Effector memory CD4-positive, alpha-beta T cell (primary cell): Measurements from ENCODE around the gene VPS50.

Experiments used
- DNase-seq, 3 donors: peaks; one replicate each; pipeline ENCODE4 v3.0.0-alpha.2; 2020
- H3K27ac ChIP-seq: 2 replicates; pipeline ENCODE4 v1.7.0; 2013; ENCODE audit warnings: mild to moderate bottlenecking, low read length, moderate library complexity; ENCODE audit not compliant: insufficient read depth, poor library complexity, severe bottlenecking
- H3K27me3 ChIP-seq: replicated peaks from 2 replicates; pipeline ENCODE4 v1.7.0; 2013; ENCODE audit warnings: mild to moderate bottlenecking, low read length; ENCODE audit not compliant: insufficient read depth, control insufficient read depth, poor library complexity, severe bottlenecking
- H3K36me3 ChIP-seq: 2 replicates; pipeline ENCODE4 v1.7.0; 2013; ENCODE audit warnings: mild to moderate bottlenecking, low read length, moderate library complexity; ENCODE audit not compliant: control insufficient read depth, insufficient read depth
- H3K4me1 ChIP-seq: 2 replicates; pipeline ENCODE4 v1.7.0; 2013; ENCODE audit warnings: low read length, mild to moderate bottlenecking; ENCODE audit not compliant: control insufficient read depth, insufficient read depth, poor library complexity, severe bottlenecking
- H3K4me3 ChIP-seq: 2 replicates; pipeline ENCODE4 v1.7.0; 2013; ENCODE audit warnings: low read length, low read depth, mild to moderate bottlenecking; ENCODE audit not compliant: insufficient read depth, poor library complexity, severe bottlenecking
- H3K9me3 ChIP-seq: 2 replicates; pipeline ENCODE4 v1.7.0; 2013; ENCODE audit warnings: mild to moderate bottlenecking, low read length, moderate library complexity; ENCODE audit not compliant: control insufficient read depth
- total RNA-seq, 3 donors: gene quantifications; one replicate each; lab custom pipeline; 2026; lab: John Stamatoyannopoulos, UW

The VPS50 gene, protein sequence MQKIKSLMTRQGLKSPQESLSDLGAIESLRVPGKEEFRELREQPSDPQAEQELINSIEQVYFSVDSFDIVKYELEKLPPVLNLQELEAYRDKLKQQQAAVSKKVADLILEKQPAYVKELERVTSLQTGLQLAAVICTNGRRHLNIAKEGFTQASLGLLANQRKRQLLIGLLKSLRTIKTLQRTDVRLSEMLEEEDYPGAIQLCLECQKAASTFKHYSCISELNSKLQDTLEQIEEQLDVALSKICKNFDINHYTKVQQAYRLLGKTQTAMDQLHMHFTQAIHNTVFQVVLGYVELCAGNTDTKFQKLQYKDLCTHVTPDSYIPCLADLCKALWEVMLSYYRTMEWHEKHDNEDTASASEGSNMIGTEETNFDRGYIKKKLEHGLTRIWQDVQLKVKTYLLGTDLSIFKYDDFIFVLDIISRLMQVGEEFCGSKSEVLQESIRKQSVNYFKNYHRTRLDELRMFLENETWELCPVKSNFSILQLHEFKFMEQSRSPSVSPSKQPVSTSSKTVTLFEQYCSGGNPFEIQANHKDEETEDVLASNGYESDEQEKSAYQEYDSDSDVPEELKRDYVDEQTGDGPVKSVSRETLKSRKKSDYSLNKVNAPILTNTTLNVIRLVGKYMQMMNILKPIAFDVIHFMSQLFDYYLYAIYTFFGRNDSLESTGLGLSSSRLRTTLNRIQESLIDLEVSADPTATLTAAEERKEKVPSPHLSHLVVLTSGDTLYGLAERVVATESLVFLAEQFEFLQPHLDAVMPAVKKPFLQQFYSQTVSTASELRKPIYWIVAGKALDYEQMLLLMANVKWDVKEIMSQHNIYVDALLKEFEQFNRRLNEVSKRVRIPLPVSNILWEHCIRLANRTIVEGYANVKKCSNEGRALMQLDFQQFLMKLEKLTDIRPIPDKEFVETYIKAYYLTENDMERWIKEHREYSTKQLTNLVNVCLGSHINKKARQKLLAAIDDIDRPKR
- 27.1 to 37.8 (median 31.8) reads per million in 3 donors for total RNA-seq

DNA sequence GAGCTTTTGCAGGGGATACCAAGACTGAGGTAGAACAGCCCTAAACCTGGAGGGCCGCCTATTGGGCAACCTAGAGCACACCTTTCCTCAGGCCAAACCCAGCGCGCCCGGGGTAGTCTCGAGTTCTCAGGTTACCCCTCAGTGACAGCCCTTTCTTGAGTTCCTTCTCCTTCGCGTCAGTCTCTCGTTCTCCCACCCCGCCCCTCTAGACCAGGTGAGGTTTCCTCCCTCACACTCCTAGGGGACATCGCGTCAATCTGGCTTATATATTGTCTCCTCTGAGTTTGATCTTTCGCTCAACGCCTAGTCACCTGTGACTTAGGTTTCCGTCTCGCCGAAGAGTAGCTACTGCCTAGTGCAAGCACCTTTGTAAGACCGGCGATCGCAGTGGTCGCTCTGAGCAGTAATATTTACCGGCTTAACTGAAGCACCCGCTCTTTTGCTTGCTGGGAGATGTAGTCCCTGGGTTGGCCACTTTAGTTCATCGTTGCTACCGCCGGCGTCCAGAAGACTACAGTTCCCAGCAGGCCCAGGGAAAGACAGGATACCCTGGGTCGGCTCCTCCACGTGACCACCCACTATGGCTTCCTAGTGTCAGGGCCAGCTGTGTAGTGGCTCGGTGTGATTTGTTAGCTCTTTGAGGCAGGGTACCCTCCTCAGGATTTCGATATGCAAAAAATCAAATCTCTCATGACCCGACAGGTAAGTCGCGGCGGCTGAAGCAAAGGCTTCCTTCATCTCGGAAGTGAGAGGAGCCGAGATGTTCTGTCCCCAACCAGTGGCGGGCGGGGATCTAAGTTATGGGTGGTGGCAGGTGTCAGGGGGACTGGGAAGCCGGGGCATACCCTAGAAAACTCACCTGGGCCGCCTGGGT lies at the start of gene VPS50:
Gene VPS50, plus strand, starts transcription at position 568 of the 874 bp plus-strand sequence. Its CDS starts 102 bp downstream, at position 670.
- H3K4me3 ChIP-seq = peak within 1 kb of the TSS; percentile 93
- H3K36me3 ChIP-seq = no peaks in the 10 kb centered on the region
- H3K4me1 ChIP-seq = peaks cover 4% of the 10 kb centered on the region
- no peaks in the 10 kb centered on the region for H3K27me3 ChIP-seq
- no peaks in the 10 kb centered on the region for H3K9me3 ChIP-seq
- peak; percentile 79 to 95 (median 88) for DNase-seq
- H3K27ac ChIP-seq = peak within 1 kb of the TSS; percentile 87

DNA sequence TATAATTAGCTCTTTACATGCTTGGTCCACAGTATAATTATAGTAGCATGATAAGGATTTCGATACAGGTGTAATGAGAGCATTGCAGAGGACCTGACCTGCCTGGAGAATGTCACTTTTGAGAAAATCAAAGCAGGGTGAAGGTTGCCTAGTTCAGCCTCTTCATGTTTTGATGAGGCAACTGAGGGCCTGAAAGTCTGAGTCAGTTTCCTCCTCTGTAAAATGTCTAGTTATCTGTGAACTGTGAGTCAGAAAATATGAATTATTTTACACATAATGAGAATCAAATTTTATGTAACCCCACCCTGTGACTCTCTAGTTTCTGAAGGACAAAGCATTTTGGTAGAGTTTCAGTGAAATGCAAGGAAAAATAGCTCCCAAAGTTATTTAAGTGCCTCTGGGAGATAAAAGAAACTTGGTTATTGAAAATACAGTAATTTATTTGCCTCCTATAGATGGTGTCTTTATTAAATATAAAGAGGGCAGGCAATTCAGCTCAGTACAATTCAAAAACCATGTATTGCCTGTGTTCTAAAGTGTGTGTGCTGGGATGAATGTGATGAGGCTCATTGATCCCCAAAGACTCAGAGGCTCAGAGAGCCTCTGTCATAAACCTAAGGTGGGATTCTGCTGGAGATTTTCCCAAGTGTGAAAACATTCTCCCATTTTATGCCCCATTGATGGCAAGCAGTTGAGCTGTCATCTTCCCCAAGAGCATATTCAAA lies 46.7 kb upstream of the VPS50 start:
- H3K9me3 ChIP-seq = no peaks in the 10 kb centered on the region
- no peak overlapping the region for H3K4me3 ChIP-seq
- DNase-seq = no peak
- H3K27ac ChIP-seq = no peak overlapping the region
- H3K27me3 ChIP-seq = peaks cover 2% of the 10 kb centered on the region
- H3K4me1 ChIP-seq = no peaks in the 10 kb centered on the region
- no peaks in the 10 kb centered on the region for H3K36me3 ChIP-seq

DNA sequence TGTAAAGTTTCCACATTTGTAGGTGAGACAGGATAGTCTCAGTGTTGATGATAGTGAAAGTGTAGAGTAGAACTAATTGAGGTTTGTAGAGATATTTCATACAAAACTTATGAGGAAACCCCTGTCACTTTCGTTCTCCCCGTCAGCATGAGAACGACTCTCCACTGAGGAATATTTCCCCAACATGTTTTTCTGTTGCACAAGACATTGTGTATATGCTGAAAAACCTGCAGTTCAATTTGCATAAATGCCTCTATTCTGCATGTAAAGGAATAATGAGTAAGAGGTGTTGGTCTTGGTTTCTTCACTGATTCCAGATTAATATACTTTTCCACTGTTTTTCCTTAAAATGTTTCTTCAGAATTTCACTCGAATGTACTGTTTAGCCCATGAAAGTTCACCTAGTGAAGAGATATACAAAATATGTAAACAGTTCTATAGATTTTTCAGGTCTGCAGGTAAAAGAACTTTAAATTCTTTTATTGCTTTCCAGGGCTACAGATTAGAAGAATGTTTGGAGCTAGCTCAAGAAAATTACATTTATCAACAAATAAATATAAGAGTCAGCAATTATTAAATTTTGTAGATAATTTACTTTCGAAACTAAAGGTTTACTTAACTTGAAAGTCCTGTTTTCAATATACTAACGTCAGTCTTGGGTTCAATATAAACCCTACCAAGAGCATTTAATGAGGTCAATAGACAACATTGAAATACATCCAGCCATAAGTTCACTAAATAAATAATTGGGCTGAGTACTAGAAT lies 43.1 kb upstream of the VPS50 start:
- peaks cover 9% of the 10 kb centered on the region for H3K27me3 ChIP-seq
- H3K4me3 ChIP-seq = no peak overlapping the region
- DNase-seq = no peak
- no peak overlapping the region for H3K27ac ChIP-seq
- no peaks in the 10 kb centered on the region for H3K36me3 ChIP-seq
- no peaks in the 10 kb centered on the region for H3K4me1 ChIP-seq
- no peaks in the 10 kb centered on the region for H3K9me3 ChIP-seq

DNA sequence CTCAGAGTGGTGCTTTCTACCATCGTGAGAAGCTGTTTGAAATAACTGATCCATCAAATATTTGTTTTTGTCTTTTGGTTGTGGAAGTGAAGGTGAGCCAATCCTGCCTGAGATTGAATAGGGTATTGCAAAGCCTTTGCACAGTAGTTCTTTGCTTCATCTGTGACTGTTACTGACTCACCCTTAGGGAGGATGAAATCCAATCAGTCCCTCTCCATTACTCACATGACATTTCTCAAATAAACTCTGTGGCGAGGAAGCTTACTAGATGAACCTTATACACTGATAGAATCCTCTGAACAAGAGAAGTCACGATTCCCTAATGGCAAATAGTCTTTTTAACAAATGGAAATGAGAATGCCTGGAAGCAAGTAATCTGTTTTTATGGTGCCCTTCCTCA lies 37.8 kb upstream of the VPS50 start:
- H3K27me3 ChIP-seq = peaks cover 8% of the 10 kb centered on the region
- H3K4me3 ChIP-seq = no peak overlapping the region
- no peaks in the 10 kb centered on the region for H3K4me1 ChIP-seq
- no peaks in the 10 kb centered on the region for H3K36me3 ChIP-seq
- no peaks in the 10 kb centered on the region for H3K9me3 ChIP-seq
- H3K27ac ChIP-seq = no peak overlapping the region
- DNase-seq = no peak

DNA sequence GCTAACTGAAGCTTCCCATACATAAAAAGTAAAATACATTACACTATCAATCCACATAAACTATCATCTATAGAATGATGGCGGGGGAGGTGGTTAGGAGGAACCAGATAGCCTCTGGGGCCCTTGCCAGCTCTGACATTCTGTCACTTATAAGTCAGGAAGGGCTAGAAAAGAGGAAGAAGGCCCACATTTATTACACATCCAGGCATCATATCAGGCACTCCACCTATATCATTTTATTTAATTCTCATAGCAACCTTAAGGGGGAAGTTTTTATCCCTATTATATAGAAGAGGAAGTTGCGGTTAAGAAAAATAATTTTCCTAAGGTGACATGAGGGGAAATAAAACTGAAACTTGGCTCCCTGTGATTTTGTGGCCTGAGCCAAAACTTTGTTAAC lies 35.8 kb upstream of the VPS50 start:
- no peaks in the 10 kb centered on the region for H3K9me3 ChIP-seq
- no peak overlapping the region for H3K27ac ChIP-seq
- no peak overlapping the region for H3K4me3 ChIP-seq
- no peak for DNase-seq
- H3K27me3 ChIP-seq = peaks cover 7% of the 10 kb centered on the region
- no peaks in the 10 kb centered on the region for H3K4me1 ChIP-seq
- no peaks in the 10 kb centered on the region for H3K36me3 ChIP-seq

DNA sequence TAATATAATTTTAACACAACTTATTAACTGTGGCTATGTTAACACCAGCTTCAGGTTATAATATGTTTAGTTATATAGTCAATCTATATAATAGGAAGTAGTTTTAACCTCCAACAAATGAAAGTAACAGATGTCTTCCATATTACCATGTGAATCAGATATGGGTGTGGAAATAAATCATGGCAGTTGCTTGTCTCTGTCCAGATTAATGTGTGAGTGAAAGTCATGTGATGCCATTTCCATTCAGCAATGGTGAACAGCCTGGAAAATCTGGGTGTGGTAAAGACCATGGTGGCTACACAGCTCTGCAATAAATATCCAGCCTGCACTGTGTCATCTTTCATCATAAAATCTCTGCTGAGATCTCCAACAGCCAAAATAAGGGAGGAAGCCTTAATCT lies 33.7 kb upstream of the VPS50 start:
- DNase-seq = no peak

DNA sequence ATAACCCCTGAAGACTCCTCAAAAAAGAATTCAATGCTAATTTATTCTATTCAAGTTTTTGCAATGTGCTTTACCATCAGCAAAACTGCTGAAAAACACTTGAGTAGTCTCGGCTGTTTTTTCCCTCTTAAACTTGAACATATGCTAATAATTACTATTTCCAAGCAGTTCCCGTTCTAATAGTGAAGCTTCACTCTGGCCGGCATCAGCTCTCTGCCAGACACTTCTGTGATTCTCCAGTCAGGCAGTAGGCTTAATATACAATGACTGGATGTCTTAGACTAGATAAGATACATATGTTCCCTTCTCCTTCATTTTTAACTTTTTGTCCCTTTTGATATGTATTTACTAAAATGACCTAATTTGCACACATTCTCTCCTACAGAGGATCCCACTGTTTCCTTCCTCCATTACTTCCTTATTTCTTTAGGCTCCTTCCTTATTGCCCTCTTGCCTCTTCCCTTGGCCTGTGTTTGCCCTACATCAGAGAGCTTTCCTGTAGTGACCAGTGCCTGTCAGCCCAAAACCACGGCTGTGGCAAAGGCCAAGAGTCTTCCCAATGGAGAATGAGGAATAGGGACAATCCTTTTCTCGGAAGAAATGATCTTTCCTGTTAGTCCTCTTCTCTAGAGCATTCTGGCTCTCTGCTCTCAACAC lies 29.4 kb upstream of the VPS50 start:
- H3K4me1 ChIP-seq = no peaks in the 10 kb centered on the region

More for the DNA sequence above, 33.7 kb upstream of the VPS50 start:
- Histone ChIP-seq H3K27me3 (no peaks in the 10 kb centered on the region), H3K9me3 (no peaks in the 10 kb centered on the region), H3K4me3 (no peak overlapping the region), H3K36me3 (no peaks in the 10 kb centered on the region), H3K27ac (no peak overlapping the region), H3K4me1 (no peaks in the 10 kb centered on the region)

DNA sequence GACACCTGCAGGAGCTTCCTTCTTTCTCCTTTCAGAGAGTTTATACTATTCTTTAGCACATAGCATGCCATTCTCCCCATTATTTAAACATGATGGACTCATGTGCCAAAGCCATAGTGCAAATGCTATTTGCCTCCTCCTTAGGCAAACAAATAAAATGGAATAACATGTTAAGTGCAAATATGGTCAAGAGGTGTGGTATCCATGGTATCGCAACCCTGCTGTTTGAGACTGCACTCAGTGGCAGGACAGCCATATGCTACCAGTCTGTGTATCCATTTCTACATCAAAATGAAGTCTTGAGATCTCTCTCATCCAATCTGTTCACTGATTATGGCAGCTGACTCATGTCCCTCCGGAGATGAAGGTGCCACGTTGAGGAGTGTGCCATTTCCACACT lies 28.7 kb upstream of the VPS50 start:
- no peak overlapping the region for H3K27ac ChIP-seq
- DNase-seq = no peak
- no peaks in the 10 kb centered on the region for H3K4me1 ChIP-seq
- H3K36me3 ChIP-seq = no peaks in the 10 kb centered on the region
- H3K9me3 ChIP-seq = no peaks in the 10 kb centered on the region
- H3K4me3 ChIP-seq = no peak overlapping the region
- H3K27me3 ChIP-seq = no peaks in the 10 kb centered on the region

More for the DNA sequence above, 29.4 kb upstream of the VPS50 start:
- Histone ChIP-seq H3K27ac (no peak overlapping the region), H3K36me3 (no peaks in the 10 kb centered on the region), H3K4me3 (no peak overlapping the region), H3K27me3 (no peaks in the 10 kb centered on the region), H3K9me3 (no peaks in the 10 kb centered on the region)
- no peak for DNase-seq
